Caco-2 (cell line): ENCODE results near the gene NGEF. TPM values are rescaled to one million over a fixed set of nuclear protein-coding genes. Genes with fewer than 3 reads are reported as not detected.

Source experiments
- BruUV-seq: library from RNA; stranded (reverse); fragments of 400-500 nt; replicated peaks from 2 replicates; lab custom pipeline; 2021; lab: Mats Ljungman, UMichigan
- CTCF ChIA-PET: fragments of 300-600 bp; sonication (Branson Sonifier 250); formaldehyde crosslinking; loops from one replicate; lab custom pipeline; 2022; ENCODE audit warnings: antibody characterized with exemption; lab: Charles Lee
- POLR2A ChIA-PET: fragments of 300-600 bp; sonication (Branson Sonifier 250); formaldehyde crosslinking; loops from one replicate; lab custom pipeline; 2022; ENCODE audit warnings: antibody characterized with exemption; lab: Charles Lee
- DNase-seq, 2 experiments: peaks; one replicate each; pipeline versions ENCODE4 v3.0.0 to v3.0.0-alpha.2; 2020 to 2022
- H3K27me3 ChIP-seq: replicated peaks from 2 replicates; pipeline ENCODE4 v1.6.0; 2011; ENCODE audit warnings: low read length; ENCODE audit not compliant: control insufficient read depth, insufficient read depth
- H3K36me3 ChIP-seq: 2 replicates; pipeline ENCODE4 v1.5.1; 2011; ENCODE audit warnings: low read length; ENCODE audit not compliant: control insufficient read depth, insufficient read depth
- H3K4me1 ChIP-seq: fragments of 250-450 bp; sonication (Bioruptor Pico); 2 replicates; pipeline ENCODE4 v1.5.1; 2020; ENCODE audit warnings: mild to moderate bottlenecking
- H3K4me3 ChIP-seq: 2 replicates; pipeline ENCODE4 v1.5.1; 2011; ENCODE audit warnings: low read depth, mild to moderate bottlenecking, control low read depth, low read length
- H3K9me3 ChIP-seq: fragments of 250-450 bp; sonication (Bioruptor Pico); 2 replicates; pipeline ENCODE4 v1.5.1; 2020; ENCODE audit warnings: mild to moderate bottlenecking, moderate library complexity
- H3K27ac Mint-ChIP-seq: one replicate; pipeline ENCODE4 v1.8.0; 2022; ENCODE audit warnings: mixed read lengths; ENCODE audit not compliant: unreplicated experiment
- H3K27me3 Mint-ChIP-seq: one replicate; pipeline ENCODE4 v1.8.0; 2022; ENCODE audit warnings: mixed read lengths; ENCODE audit not compliant: insufficient read depth, unreplicated experiment
- H3K36me3 Mint-ChIP-seq: one replicate; pipeline ENCODE4 v1.8.0; 2022; ENCODE audit warnings: mild to moderate bottlenecking, mixed read lengths; ENCODE audit not compliant: insufficient read depth, unreplicated experiment
- H3K4me1 Mint-ChIP-seq: one replicate; pipeline ENCODE4 v1.8.0; 2022; ENCODE audit warnings: low read depth, mixed read lengths; ENCODE audit not compliant: unreplicated experiment
- H3K4me3 Mint-ChIP-seq: one replicate; pipeline ENCODE4 v1.8.0; 2022; ENCODE audit warnings: mild to moderate bottlenecking, moderate library complexity, mixed read lengths; ENCODE audit not compliant: unreplicated experiment
- H3K9me3 Mint-ChIP-seq: one replicate; pipeline ENCODE4 v1.8.0; 2022; ENCODE audit warnings: mixed read lengths; ENCODE audit not compliant: unreplicated experiment
- CTCF ChIP-seq, 2 experiments: fragments of 200-600 bp in 1 of 2; IDR thresholded peaks; 1 replicate in 1 of 2; 2 replicates in 1 of 2; pipeline versions ENCODE4 v1.5.1 to v1.8.0; 2011 to 2022; ENCODE audit warnings: antibody characterized with exemption in 1 of 2, control low read depth in 1 of 2, inconsistent platforms in 1 of 2, low read depth in 1 of 2, low read length in 1 of 2, mild to moderate bottlenecking in 1 of 2, moderate library complexity in 1 of 2; ENCODE audit not compliant: insufficient read depth in 1 of 2, severe bottlenecking in 1 of 2, unreplicated experiment in 1 of 2
- intact Hi-C: fragments of 100-400 bp; cut with micrococcal nuclease; formaldehyde crosslinking; loops from one replicate; pipeline ENCODE4 v1.10.0; 2022; ENCODE audit not compliant: unreplicated experiment
- total RNA-seq: library from RNA; stranded (reverse); gene quantifications from 2 replicates; pipeline ENCODE4 v1.2.3, GENCODE V29; 2022

Gene NGEF
- total RNA-seq, 1 experiment from 2014 or later: 0.77 TPM

GRCh38 chr2:232994446-232994845 lies 18.6 kb downstream of the NGEF start:
- Mint-ChIP-seq H3K9me3 (no peaks in the 10 kb centered on the region), H3K4me1 (no peaks in the 10 kb centered on the region), H3K27ac (no peak overlapping the region), H3K4me3 (no peak overlapping the region), H3K36me3 (no peaks in the 10 kb centered on the region), H3K27me3 (peaks cover 4% of the 10 kb centered on the region)
- no peak overlapping the region for H3K4me3 ChIP-seq
- TF ChIP-seq CTCF (IDR thresholded peaks at IDR 0.05; ENCODE audit: insufficient read depth in 1 of 2, low read depth in 1 of 2, low read length in 1 of 2, severe bottlenecking in 1 of 2, unreplicated experiment in 1 of 2): no peak
- no peaks in the 10 kb centered on the region for H3K36me3 ChIP-seq
- intact Hi-C loops: no loop called here
- CTCF ChIA-PET: no interaction called here
- no peaks in the 10 kb centered on the region for H3K27me3 ChIP-seq
- DNase-seq: no peak
- BruUV-seq: no TSS peak
- no peaks in the 10 kb centered on the region for H3K9me3 ChIP-seq
- POLR2A ChIA-PET: no interaction called here
- H3K4me1 ChIP-seq: no peaks in the 10 kb centered on the region

GRCh38 chr2:232993231-232993821 lies 19.7 kb downstream of the NGEF start:
- Histone ChIP-seq H3K9me3 (no peaks in the 10 kb centered on the region), H3K36me3 (no peaks in the 10 kb centered on the region), H3K4me1 (no peaks in the 10 kb centered on the region), H3K4me3 (no peak overlapping the region), H3K27me3 (no peaks in the 10 kb centered on the region)
- Mint-ChIP-seq H3K36me3 (no peaks in the 10 kb centered on the region), H3K9me3 (no peaks in the 10 kb centered on the region), H3K27ac (no peak overlapping the region), H3K4me3 (no peak overlapping the region), H3K4me1 (peaks cover 6% of the 10 kb centered on the region), H3K27me3 (peaks cover 4% of the 10 kb centered on the region)
- no peak for DNase-seq
- BruUV-seq: no TSS peak
- CTCF ChIA-PET: no interaction called here
- intact Hi-C loops: no loop called here
- POLR2A ChIA-PET: no interaction called here
- no peak for TF ChIP-seq CTCF (IDR thresholded peaks at IDR 0.05; ENCODE audit: insufficient read depth in 1 of 2, low read depth in 1 of 2, low read length in 1 of 2, severe bottlenecking in 1 of 2, unreplicated experiment in 1 of 2)

GRCh38 chr2:232986155-232986554 lies 26.9 kb downstream of the NGEF start:
- CTCF ChIA-PET: no interaction called here
- H3K9me3 ChIP-seq: no peaks in the 10 kb centered on the region
- H3K27me3 ChIP-seq: no peaks in the 10 kb centered on the region
- intact Hi-C loops: no loop called here
- H3K4me3 Mint-ChIP-seq: no peak overlapping the region
- no peaks in the 10 kb centered on the region for H3K36me3 ChIP-seq
- no peaks in the 10 kb centered on the region for H3K9me3 Mint-ChIP-seq
- DNase-seq: no peak
- TF ChIP-seq CTCF (IDR thresholded peaks at IDR 0.05; ENCODE audit: insufficient read depth in 1 of 2, low read depth in 1 of 2, low read length in 1 of 2, severe bottlenecking in 1 of 2, unreplicated experiment in 1 of 2): no peak
- no peak overlapping the region for H3K27ac Mint-ChIP-seq
- POLR2A ChIA-PET: no interaction called here
- no peak overlapping the region for H3K4me3 ChIP-seq
- H3K36me3 Mint-ChIP-seq: no peaks in the 10 kb centered on the region
- H3K4me1 Mint-ChIP-seq: peaks cover 6% of the 10 kb centered on the region
- no peaks in the 10 kb centered on the region for H3K4me1 ChIP-seq
- BruUV-seq: no TSS peak
- no peaks in the 10 kb centered on the region for H3K27me3 Mint-ChIP-seq
